Hepatocyte (in vitro differentiated cells): ENCODE measurements around the gene ACAP3. TPM values are rescaled to one million over a fixed set of nuclear protein-coding genes. Genes with fewer than 3 reads are reported as not detected.
A peak's percentile ranks its signal among the peaks of the same experiment; 100 is the strongest.

Source experiments
- DNase-seq: peaks from one replicate; pipeline ENCODE4 v3.0.0-alpha.2; 2016; ENCODE audit warnings: low spot score
- H2AFZ ChIP-seq: fragments of 200-600 bp; sonication (generic); 2 replicates; pipeline ENCODE4 v1.6.0; 2016; ENCODE audit warnings: antibody characterized with exemption, mild to moderate bottlenecking
- H3K27ac ChIP-seq: fragments of 200-600 bp; sonication (generic); 2 replicates; pipeline ENCODE4 v1.5.1; 2016; ENCODE audit warnings: mild to moderate bottlenecking
- H3K27me3 ChIP-seq: fragments of 200-600 bp; sonication (generic); 2 replicates; pipeline ENCODE4 v1.6.1; 2016
- H3K36me3 ChIP-seq: fragments of 200-600 bp; sonication (generic); replicated peaks from 2 replicates; pipeline ENCODE4 v1.5.1; 2016; ENCODE audit warnings: low read depth; ENCODE audit not compliant: insufficient read depth
- H3K4me1 ChIP-seq: fragments of 200-600 bp; sonication (generic); 2 replicates; pipeline ENCODE4 v1.5.1; 2016; ENCODE audit warnings: mild to moderate bottlenecking, moderate library complexity; ENCODE audit not compliant: insufficient read depth
- H3K4me2 ChIP-seq: fragments of 200-600 bp; sonication (generic); 2 replicates; pipeline ENCODE4 v1.6.0; 2016
- H3K4me3 ChIP-seq: fragments of 200-600 bp; sonication (generic); 2 replicates; pipeline ENCODE4 v1.5.1; 2016; ENCODE audit warnings: mild to moderate bottlenecking
- H3K79me2 ChIP-seq: fragments of 200-600 bp; sonication (generic); 2 replicates; pipeline ENCODE4 v1.6.0; 2017; ENCODE audit warnings: mild to moderate bottlenecking
- H3K9me2 ChIP-seq: fragments of 200-600 bp; sonication (generic); replicated peaks from 2 replicates; pipeline ENCODE4 v1.6.0; 2017; ENCODE audit warnings: mild to moderate bottlenecking; ENCODE audit not compliant: insufficient read depth
- H3K9me3 ChIP-seq: fragments of 200-600 bp; sonication (generic); 2 replicates; pipeline ENCODE4 v1.5.1; 2016; ENCODE audit warnings: low read depth, mild to moderate bottlenecking
- H4K20me1 ChIP-seq: fragments of 200-600 bp; sonication (generic); 2 replicates; pipeline ENCODE4 v1.6.0; 2016; ENCODE audit warnings: mild to moderate bottlenecking; ENCODE audit not compliant: insufficient read depth, poor library complexity, severe bottlenecking
- CTCF ChIP-seq: fragments of 200-600 bp; sonication (generic); IDR thresholded peaks from 2 replicates; pipeline ENCODE4 v1.5.1; 2016; ENCODE audit warnings: antibody characterized with exemption, mild to moderate bottlenecking; ENCODE audit not compliant: poor library complexity
- EZH2 ChIP-seq: fragments of 200-600 bp; sonication (generic); IDR thresholded peaks from 2 replicates; pipeline ENCODE4 v1.6.1; 2016; ENCODE audit warnings: antibody characterized with exemption, mild to moderate bottlenecking, borderline replicate concordance
- EZH2phosphoT487 ChIP-seq: fragments of 200-600 bp; sonication (generic); IDR thresholded peaks from one replicate; pipeline ENCODE4 v1.6.1; 2018; ENCODE audit warnings: antibody characterized with exemption, mild to moderate bottlenecking, low read depth, moderate library complexity; ENCODE audit not compliant: unreplicated experiment, severe bottlenecking
- WGBS: methylation state at CpG from one replicate; pipeline ENCODE4 v1.1.6; 2016; ENCODE audit warnings: low lambda C conversion rate; ENCODE audit errors: missing lambda C conversion rate; 5-methylcytosine and 5-hydroxymethylcytosine counted together
- polyA plus RNA-seq: library from polyadenylated mRNA; unstranded; fragments of >200 nt; fragmentation: Nextera tagmentation; extraction: Ambion mirVana; gene quantifications from 2 replicates; pipeline ENCODE4 v1.2.1, GENCODE V29; 2016
- total RNA-seq: library from RNA; depleted of rRNA; stranded (reverse); fragments of >200 nt; gene quantifications from 2 replicates; pipeline ENCODE4 v1.2.3, GENCODE V29; 2014

Gene ACAP3
- total and polyA plus RNA-seq, 2 experiments from 2014 or later = 56.0 to 87.1 TPM

- no peak for DNase-seq
- Histone ChIP-seq H3K79me2 (peaks cover 48% of the 10 kb centered on the region), H3K9me3 (no peaks in the 10 kb centered on the region), H3K36me3 (no peaks in the 10 kb centered on the region), H3K9me2 (no peaks in the 10 kb centered on the region), H3K4me3 (no peak overlapping the region), H2AFZ (no peak overlapping the region), H3K27ac (peak overlapping the region; percentile 20), H3K4me1 (peaks cover 34% of the 10 kb centered on the region), H3K27me3 (no peaks in the 10 kb centered on the region), H3K4me2 (no peak overlapping the region), H4K20me1 (peaks cover 18% of the 10 kb centered on the region)
- no peak for TF ChIP-seq CTCF
- WGBS = 44% methylated on average over 3 of the region's 5 CpGs
These were observed 45.2 kb upstream of the ACAP3 start for GRCh38 chr1:1352786-1353388.

DNA sequence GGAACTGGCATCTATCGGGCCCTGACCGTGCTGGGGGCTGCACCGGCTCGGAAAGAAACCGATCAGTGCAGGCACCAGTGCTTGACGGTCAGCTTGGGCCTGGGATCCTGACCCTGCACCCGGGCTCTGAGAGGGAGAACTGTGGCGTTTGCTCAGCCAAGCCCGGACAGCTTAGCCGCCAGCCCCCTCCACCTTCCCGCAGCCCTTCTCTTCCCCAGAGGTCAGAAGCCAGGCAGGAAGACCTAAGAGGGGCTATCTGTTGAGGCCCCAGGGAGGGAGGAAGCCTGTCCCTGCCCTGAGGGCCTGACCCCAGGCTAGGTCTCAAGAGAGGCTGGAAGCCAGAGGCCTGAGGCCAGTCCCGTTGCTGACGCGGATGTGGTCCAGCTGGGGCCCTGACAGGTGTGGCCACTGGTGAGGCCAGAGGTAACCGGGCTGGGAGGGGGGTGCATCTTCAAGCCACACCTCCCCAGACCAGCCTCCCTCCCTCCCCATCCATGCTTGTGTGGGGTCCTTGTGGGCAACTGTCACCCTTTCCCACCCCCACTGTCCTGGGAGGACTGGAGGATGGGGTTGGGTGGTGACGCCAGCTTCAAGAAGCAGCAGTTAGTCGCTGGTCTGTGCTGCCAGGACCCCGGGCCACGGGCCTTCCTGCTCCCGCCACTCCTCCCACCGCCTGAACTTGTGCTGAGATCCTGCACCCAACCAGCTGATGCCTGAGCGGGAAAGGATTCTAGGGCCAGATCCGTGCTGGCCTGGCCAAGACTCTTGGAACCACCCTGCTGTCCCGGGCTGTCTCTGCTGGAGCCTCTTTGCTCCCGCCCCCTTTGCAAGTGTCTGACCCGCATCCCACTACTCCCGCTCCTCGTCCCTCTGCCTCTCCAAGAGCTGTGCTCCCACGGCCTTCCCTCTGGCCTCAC lies 44.0 kb upstream of the ACAP3 start:
- H3K4me3 ChIP-seq = no peak overlapping the region
- 60% methylated on average over 24 of the region's 29 CpGs for WGBS

DNA sequence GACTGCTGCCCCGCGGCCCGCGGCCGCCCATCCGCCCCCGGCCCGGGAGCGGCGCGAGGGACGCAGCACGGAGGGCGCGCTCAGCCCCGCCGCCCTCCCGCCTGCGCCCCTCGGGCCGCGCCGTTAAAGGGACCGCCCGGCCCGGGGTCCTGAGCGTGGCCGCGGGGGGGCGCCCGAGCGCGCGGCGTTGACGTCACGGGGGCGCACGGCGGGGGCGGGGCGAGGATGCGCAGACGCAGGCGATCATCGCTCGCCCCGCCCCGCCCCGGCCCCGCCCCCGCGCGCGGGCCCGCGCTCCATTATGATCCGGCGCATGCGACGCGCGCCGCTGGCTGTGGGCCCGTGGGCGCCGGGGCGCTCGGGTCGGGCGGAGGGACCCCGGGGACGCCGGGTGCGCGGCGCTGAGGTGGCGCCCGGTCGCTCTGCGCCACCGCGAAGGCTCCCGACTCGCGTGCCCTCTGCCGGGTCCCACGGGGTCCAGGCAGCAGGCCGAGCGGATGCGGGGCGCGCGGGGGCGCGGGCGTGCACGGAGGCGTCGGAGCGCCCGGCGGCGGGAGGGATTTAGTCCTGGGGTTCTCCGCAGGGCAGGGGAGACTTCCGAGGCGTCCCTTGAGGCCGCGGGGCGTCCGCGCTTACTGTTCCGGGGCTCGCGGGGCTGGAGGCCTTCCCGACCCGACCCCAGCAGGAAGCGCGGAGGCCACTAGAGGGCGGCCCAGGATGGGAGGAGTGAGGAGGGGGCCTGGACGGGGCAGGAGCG lies 41.7 kb upstream of the ACAP3 start, which contains the start of gene DVL1:
TSS of gene DVL1 (minus strand) at position 163 of the 757 bp plus-strand sequence. CDS start 353 bp downstream, outside the sequence.
- TF ChIP-seq CTCF = peak; percentile 63
- TF ChIP-seq EZH2 = no peak
- Histone ChIP-seq H3K4me2 (peak within 1 kb of the TSS; percentile 99), H3K36me3 (no peaks in the 10 kb centered on the region), H3K9me2 (no peaks in the 10 kb centered on the region), H2AFZ (peak within 1 kb of the TSS; percentile 74), H3K27me3 (no peaks in the 10 kb centered on the region), H3K79me2 (peaks cover 50% of the 10 kb centered on the region), H3K27ac (peak within 1 kb of the TSS; percentile 97), H3K4me3 (peak within 1 kb of the TSS; percentile 92), H3K4me1 (peaks cover 39% of the 10 kb centered on the region), H3K9me3 (no peaks in the 10 kb centered on the region), H4K20me1 (peaks cover 36% of the 10 kb centered on the region)
- peak; percentile 86 for DNase-seq
- 1% methylated on average over 39 of the region's 122 CpGs for WGBS

More for the DNA sequence above, 44.0 kb upstream of the ACAP3 start:
- no peak for DNase-seq
- Histone ChIP-seq H2AFZ (no peak overlapping the region), H3K79me2 (peaks cover 48% of the 10 kb centered on the region), H3K27me3 (no peaks in the 10 kb centered on the region), H3K4me1 (peaks cover 35% of the 10 kb centered on the region), H3K9me3 (no peaks in the 10 kb centered on the region), H3K36me3 (no peaks in the 10 kb centered on the region), H3K4me2 (peak overlapping the region; percentile 70), H3K27ac (peak overlapping the region; percentile 20), H3K9me2 (no peaks in the 10 kb centered on the region), H4K20me1 (peaks cover 28% of the 10 kb centered on the region)
- TF ChIP-seq EZH2phosphoT487 (no peak), EZH2 (no peak), CTCF (no peak)
